ENCODE measurements around the gene ETV4.

Gene ETV4

GRCh38 chr17:43536236-43536992 is 9.7 kb downstream of the ETV4 start:
- no peak overlapping the region for H3K27ac Mint-ChIP-seq
- ATAC-seq, result no peak
- no peak for DNase-seq

GRCh38 chr17:43534909-43535308 is 11.2 kb downstream of the ETV4 start:
- Mint-ChIP-seq H3K27ac (no peak overlapping the region), H3K9me3 (no peaks in the 10 kb centered on the region), H3K27me3 (no peaks in the 10 kb centered on the region), H3K4me3 (no peak overlapping the region), H3K4me1 (peaks cover 11% of the 10 kb centered on the region)
- DNase-seq, result no peak
- no peak for ATAC-seq

More at GRCh38 chr17:43536236-43536992, 9.7 kb downstream of the ETV4 start:
- no peak overlapping the region for H3K4me3 Mint-ChIP-seq
- H3K27me3 Mint-ChIP-seq, result no peaks in the 10 kb centered on the region
- peaks cover 9% of the 10 kb centered on the region for H3K4me1 Mint-ChIP-seq
- H3K9me3 Mint-ChIP-seq, result no peaks in the 10 kb centered on the region

GRCh38 chr17:43533699-43534098 is 12.4 kb downstream of the ETV4 start:
- no peaks in the 10 kb centered on the region for H3K9me3 Mint-ChIP-seq
- H3K4me1 Mint-ChIP-seq, result peaks cover 15% of the 10 kb centered on the region
- ATAC-seq (no peak), DNase-seq (no peak)
- H3K27ac Mint-ChIP-seq, result peak overlapping the region in 1 of 2 donors; percentile 15
- H3K4me3 Mint-ChIP-seq, result no peak overlapping the region
- no peaks in the 10 kb centered on the region for H3K27me3 Mint-ChIP-seq

- H3K4me3 Mint-ChIP-seq, result no peak overlapping the region
- no peak for ATAC-seq
- H3K27me3 Mint-ChIP-seq, result no peaks in the 10 kb centered on the region
- peaks cover 15% of the 10 kb centered on the region for H3K4me1 Mint-ChIP-seq
- DNase-seq, result no peak
- no peak overlapping the region for H3K27ac Mint-ChIP-seq
- no peaks in the 10 kb centered on the region for H3K9me3 Mint-ChIP-seq
These were observed 13.6 kb downstream of the ETV4 start for GRCh38 chr17:43532581-43532980.

- Mint-ChIP-seq H3K4me1 (peaks cover 15% of the 10 kb centered on the region), H3K4me3 (no peak overlapping the region), H3K27me3 (no peaks in the 10 kb centered on the region), H3K27ac (no peak overlapping the region), H3K9me3 (no peaks in the 10 kb centered on the region)
- ATAC-seq, result no peak
- no peak for DNase-seq
These were observed 14.2 kb downstream of the ETV4 start for GRCh38 chr17:43531955-43532354.

- Mint-ChIP-seq H3K4me1 (peaks cover 9% of the 10 kb centered on the region), H3K4me3 (no peak overlapping the region), H3K27ac (peak overlapping the region in 1 of 2 donors; percentile 6), H3K9me3 (no peaks in the 10 kb centered on the region), H3K27me3 (no peaks in the 10 kb centered on the region)
- ATAC-seq, result no peak
- DNase-seq, result no peak
These were observed 15.1 kb downstream of the ETV4 start for GRCh38 chr17:43531082-43531378.

- peaks cover 6% of the 10 kb centered on the region for H3K4me1 Mint-ChIP-seq
- ATAC-seq, result no peak
- no peak overlapping the region for H3K4me3 Mint-ChIP-seq
- H3K27me3 Mint-ChIP-seq, result no peaks in the 10 kb centered on the region
- no peaks in the 10 kb centered on the region for H3K9me3 Mint-ChIP-seq
- no peak overlapping the region for H3K27ac Mint-ChIP-seq
- DNase-seq, result no peak
These were observed 15.7 kb downstream of the ETV4 start for GRCh38 chr17:43530288-43531081.

- ATAC-seq, result no peak
- no peaks in the 10 kb centered on the region for H3K27me3 Mint-ChIP-seq
- no peak overlapping the region for H3K4me3 Mint-ChIP-seq
- H3K4me1 Mint-ChIP-seq, result peaks cover 6% of the 10 kb centered on the region
- no peak for DNase-seq
- H3K9me3 Mint-ChIP-seq, result no peaks in the 10 kb centered on the region
- peak overlapping the region in 1 of 2 donors; percentile 79 for H3K27ac Mint-ChIP-seq
These were observed 16.2 kb downstream of the ETV4 start for GRCh38 chr17:43529947-43530287.

- no peak for ATAC-seq
- no peaks in the 10 kb centered on the region for H3K27me3 Mint-ChIP-seq
- H3K27ac Mint-ChIP-seq, result no peak overlapping the region
- DNase-seq, result no peak
- H3K4me3 Mint-ChIP-seq, result no peak overlapping the region
- no peaks in the 10 kb centered on the region for H3K9me3 Mint-ChIP-seq
- peaks cover 6% of the 10 kb centered on the region for H3K4me1 Mint-ChIP-seq
These were observed 16.9 kb downstream of the ETV4 start for GRCh38 chr17:43528988-43529814.

GRCh38 chr17:43528319-43528987 is 17.7 kb downstream of the ETV4 start:
- peaks cover 6% of the 10 kb centered on the region for H3K4me1 Mint-ChIP-seq
- H3K9me3 Mint-ChIP-seq, result no peaks in the 10 kb centered on the region
- H3K27me3 Mint-ChIP-seq, result no peaks in the 10 kb centered on the region
- H3K27ac Mint-ChIP-seq, result no peak overlapping the region
- ATAC-seq (no peak), DNase-seq (no peak)
- H3K4me3 Mint-ChIP-seq, result no peak overlapping the region

GRCh38 chr17:43526886-43527648 is 19.1 kb downstream of the ETV4 start:
- Mint-ChIP-seq H3K4me1 (peaks cover 6% of the 10 kb centered on the region), H3K4me3 (no peak overlapping the region), H3K27ac (no peak overlapping the region), H3K27me3 (no peaks in the 10 kb centered on the region), H3K9me3 (no peaks in the 10 kb centered on the region)
- DNase-seq, result no peak
- ATAC-seq, result no peak

- Mint-ChIP-seq H3K4me1 (peaks cover 5% of the 10 kb centered on the region), H3K27ac (no peak overlapping the region), H3K27me3 (no peaks in the 10 kb centered on the region), H3K4me3 (no peak overlapping the region), H3K9me3 (no peaks in the 10 kb centered on the region)
- DNase-seq, result no peak
- ATAC-seq, result no peak
These were observed 21.1 kb downstream of the ETV4 start for GRCh38 chr17:43524945-43525575.

- Mint-ChIP-seq H3K27ac (no peak overlapping the region), H3K4me1 (peaks cover 6% of the 10 kb centered on the region), H3K9me3 (no peaks in the 10 kb centered on the region), H3K27me3 (no peaks in the 10 kb centered on the region), H3K4me3 (no peak overlapping the region)
- ATAC-seq, result no peak
- no peak for DNase-seq
These were observed 24.8 kb downstream of the ETV4 start for GRCh38 chr17:43521389-43521788.

GRCh38 chr17:43517615-43518386 is 28.3 kb downstream of the ETV4 start:
- H3K4me3 Mint-ChIP-seq, result no peak overlapping the region

More at GRCh38 chr17:43517615-43518386, 28.3 kb downstream of the ETV4 start:
- Mint-ChIP-seq H3K27ac (peak overlapping the region in 1 of 2 donors; percentile 54), H3K9me3 (no peaks in the 10 kb centered on the region), H3K4me1 (peaks cover 6% of the 10 kb centered on the region), H3K27me3 (no peaks in the 10 kb centered on the region)
- no peak for DNase-seq
- ATAC-seq, result peak; percentile 87

Data from stimulated activated naive CD8-positive, alpha-beta T cell treated with anti-CD3 and anti-CD28 coated beads, Interleukin-15, amount 100 ng/mL, for 72 hours (primary cell).